Fibroblast of mammary gland (primary cell): ENCODE measurements around the gene PADI6.

Source experiments
- DNase-seq: peaks from one replicate; pipeline ENCODE4 v3.0.0-alpha.2; 2010; ENCODE audit warnings: low read depth
- H3K4me3 ChIP-seq: 2 replicates; pipeline ENCODE4 v1.5.1; 2011; ENCODE audit warnings: low read depth, mild to moderate bottlenecking, low read length, moderate library complexity; ENCODE audit not compliant: control insufficient read depth
- TF ChIP-seq, protein P1 (sequence below): conservative IDR thresholded peaks from 2 replicates; pipeline ENCODE4 v1.5.1; 2011; ENCODE audit warnings: low read depth, low read length, inconsistent platforms; ENCODE audit not compliant: control insufficient read depth, insufficient read depth

Gene PADI6

DNA sequence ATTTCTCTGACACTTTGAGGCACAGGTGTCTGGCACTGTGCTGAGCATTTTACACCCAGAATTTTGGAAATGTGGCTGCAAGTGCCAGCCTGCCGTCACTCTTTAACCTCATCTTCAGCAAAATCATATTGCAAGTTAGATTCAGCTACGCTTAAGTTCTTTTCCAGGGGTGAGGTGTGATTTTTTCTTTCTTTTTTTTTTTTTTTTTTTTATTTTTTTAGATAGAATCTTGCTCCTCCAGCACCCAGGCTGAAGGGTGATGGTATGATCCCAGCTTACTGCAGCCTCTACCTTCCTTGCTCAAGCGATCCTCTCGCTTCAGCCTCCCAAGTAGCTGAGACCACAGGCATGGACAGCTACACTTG lies 70.0 kb downstream of the PADI6 start:
- no peak for DNase-seq
- no peak overlapping the region for H3K4me3 ChIP-seq
- TF ChIP-seq, protein P1, sequence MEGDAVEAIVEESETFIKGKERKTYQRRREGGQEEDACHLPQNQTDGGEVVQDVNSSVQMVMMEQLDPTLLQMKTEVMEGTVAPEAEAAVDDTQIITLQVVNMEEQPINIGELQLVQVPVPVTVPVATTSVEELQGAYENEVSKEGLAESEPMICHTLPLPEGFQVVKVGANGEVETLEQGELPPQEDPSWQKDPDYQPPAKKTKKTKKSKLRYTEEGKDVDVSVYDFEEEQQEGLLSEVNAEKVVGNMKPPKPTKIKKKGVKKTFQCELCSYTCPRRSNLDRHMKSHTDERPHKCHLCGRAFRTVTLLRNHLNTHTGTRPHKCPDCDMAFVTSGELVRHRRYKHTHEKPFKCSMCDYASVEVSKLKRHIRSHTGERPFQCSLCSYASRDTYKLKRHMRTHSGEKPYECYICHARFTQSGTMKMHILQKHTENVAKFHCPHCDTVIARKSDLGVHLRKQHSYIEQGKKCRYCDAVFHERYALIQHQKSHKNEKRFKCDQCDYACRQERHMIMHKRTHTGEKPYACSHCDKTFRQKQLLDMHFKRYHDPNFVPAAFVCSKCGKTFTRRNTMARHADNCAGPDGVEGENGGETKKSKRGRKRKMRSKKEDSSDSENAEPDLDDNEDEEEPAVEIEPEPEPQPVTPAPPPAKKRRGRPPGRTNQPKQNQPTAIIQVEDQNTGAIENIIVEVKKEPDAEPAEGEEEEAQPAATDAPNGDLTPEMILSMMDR, result no peak

GRCh38 chr1:17442841-17443240 lies 70.8 kb downstream of the PADI6 start:
- H3K4me3 ChIP-seq, result no peak overlapping the region
- no peak for DNase-seq
- TF ChIP-seq, protein P1, result no peak

DNA sequence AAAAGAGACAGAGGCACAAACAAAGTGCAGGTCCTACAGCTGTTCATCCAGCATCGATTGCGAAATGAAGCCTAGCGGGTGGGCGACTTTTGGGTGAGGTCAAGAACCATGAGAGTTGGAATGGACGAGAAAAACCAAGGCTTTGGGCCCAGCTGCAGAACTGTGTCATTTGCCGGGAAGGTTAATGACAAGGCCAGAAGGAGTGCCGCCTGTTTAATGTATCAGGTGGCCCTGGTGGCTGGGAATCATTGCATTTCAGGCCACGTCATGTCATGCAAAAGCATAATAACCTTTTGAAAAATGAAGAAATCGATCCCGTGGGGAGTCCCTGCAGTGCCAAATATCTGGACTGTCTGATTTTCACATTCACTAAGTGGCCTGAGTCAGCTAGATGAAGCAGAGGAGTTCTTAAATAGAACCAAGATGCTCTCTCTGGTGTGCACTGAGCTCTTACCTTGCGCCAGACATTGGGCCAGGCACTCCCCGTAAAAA lies 75.6 kb downstream of the PADI6 start:
- TF ChIP-seq, protein P1, result no peak
- H3K4me3 ChIP-seq, result no peak overlapping the region
- peak; percentile 63 for DNase-seq
